HCT116 (cell line): Measurements from ENCODE around the gene NUDT16L1.

Source experiments
- EGR1 ChIP-seq: IDR thresholded peaks from 2 replicates; pipeline ENCODE4 v1.6.1; 2012; ENCODE audit warnings: low read depth
- EZH2 ChIP-seq: fragments of 200-600 bp; sonication (generic); IDR thresholded peaks from 2 replicates; pipeline ENCODE4 v1.6.1; 2017; ENCODE audit warnings: antibody characterized with exemption, mixed run types
- EZH2phosphoT487 ChIP-seq: fragments of 200-600 bp; IDR thresholded peaks from 2 replicates; pipeline ENCODE4 v1.6.1; 2018; ENCODE audit warnings: antibody characterized with exemption, borderline replicate concordance
- POLR2A ChIP-seq: IDR thresholded peaks from 2 replicates; pipeline ENCODE4 v1.7.0; 2011; ENCODE audit warnings: borderline replicate concordance; ENCODE audit not compliant: insufficient read depth, insufficient read length; ENCODE audit errors: extremely low read depth
- POLR2AphosphoS5 ChIP-seq: IDR thresholded peaks from 2 replicates; pipeline ENCODE4 v1.6.1; 2011; ENCODE audit warnings: mild to moderate bottlenecking, low read depth, low read length, moderate library complexity
- TCF7L2 ChIP-seq: IDR thresholded peaks from 2 replicates; pipeline ENCODE4 v1.7.0; 2011; ENCODE audit warnings: borderline replicate concordance, inconsistent platforms; ENCODE audit not compliant: insufficient read depth, insufficient read length; ENCODE audit errors: extremely low read depth
- YY1 ChIP-seq: IDR thresholded peaks from 2 replicates; pipeline ENCODE4 v1.6.1; 2011; ENCODE audit warnings: low read length, low read depth, moderate library complexity, mild to moderate bottlenecking; ENCODE audit not compliant: insufficient replicate concordance; ENCODE audit errors: extremely low read depth
- ZBTB33 ChIP-seq: IDR thresholded peaks from 2 replicates; pipeline ENCODE4 v1.6.1; 2011; ENCODE audit warnings: mild to moderate bottlenecking, low read length, moderate library complexity; ENCODE audit not compliant: insufficient replicate concordance; ENCODE audit errors: extremely low read depth
- ZNF274 ChIP-seq: fragments of 200-500 bp; sonication (Bioruptor generic); IDR thresholded peaks from 2 replicates; pipeline ENCODE4 v1.6.1; 2014; ENCODE audit warnings: mild to moderate bottlenecking, low read depth, low read length, inconsistent platforms
- TF ChIP-seq, protein P1 (sequence below), 3 experiments: fragments of 200-600 bp in 1 of 3; sonication (generic) in 1 of 3; IDR thresholded peaks in 2 of 3; conservative IDR thresholded peaks in 1 of 3; 2 replicates each; pipeline ENCODE4 v1.5.1; 2012 to 2017; ENCODE audit warnings: low read depth in 2 of 3, low read length in 2 of 3, antibody characterized with exemption in 1 of 3, borderline replicate concordance in 1 of 3, control low read depth in 1 of 3, mild to moderate bottlenecking in 1 of 3, mixed read lengths in 1 of 3, mixed run types in 1 of 3, moderate library complexity in 1 of 3; ENCODE audit not compliant: insufficient read depth in 1 of 3
- TF ChIP-seq, protein P2 (sequence below): IDR thresholded peaks from 2 replicates; pipeline ENCODE4 v1.6.1; 2012
- TF ChIP-seq, protein P3 (sequence below): IDR thresholded peaks from 2 replicates; pipeline ENCODE4 v1.6.1; 2012; ENCODE audit warnings: low read depth

DNA sequence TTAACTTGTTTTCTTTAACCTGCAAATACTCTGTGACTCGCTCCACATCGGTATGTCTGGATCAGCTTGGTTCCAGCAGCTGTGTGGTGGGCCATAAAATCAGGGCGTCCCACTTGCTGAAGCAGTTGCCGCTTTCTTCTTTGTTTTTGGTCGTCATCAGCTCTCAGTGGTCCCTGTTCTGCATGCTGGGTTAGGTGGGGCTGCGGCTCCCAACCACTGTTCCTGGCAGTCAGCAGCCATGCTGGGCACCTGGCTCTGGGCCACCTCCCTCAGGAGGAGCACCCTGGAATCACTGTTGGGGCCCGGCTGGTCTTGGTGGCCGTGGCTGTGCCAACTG, 45.8 kb upstream of the NUDT16L1 start:
- TF ChIP-seq POLR2A (no peak), TCF7L2 (no peak), POLR2AphosphoS5 (no peak), EZH2 (no peak), EZH2phosphoT487 (no peak), ZBTB33 (no peak), YY1 (no peak), EGR1 (no peak), ZNF274 (no peak)
- TF ChIP-seq, protein P1, sequence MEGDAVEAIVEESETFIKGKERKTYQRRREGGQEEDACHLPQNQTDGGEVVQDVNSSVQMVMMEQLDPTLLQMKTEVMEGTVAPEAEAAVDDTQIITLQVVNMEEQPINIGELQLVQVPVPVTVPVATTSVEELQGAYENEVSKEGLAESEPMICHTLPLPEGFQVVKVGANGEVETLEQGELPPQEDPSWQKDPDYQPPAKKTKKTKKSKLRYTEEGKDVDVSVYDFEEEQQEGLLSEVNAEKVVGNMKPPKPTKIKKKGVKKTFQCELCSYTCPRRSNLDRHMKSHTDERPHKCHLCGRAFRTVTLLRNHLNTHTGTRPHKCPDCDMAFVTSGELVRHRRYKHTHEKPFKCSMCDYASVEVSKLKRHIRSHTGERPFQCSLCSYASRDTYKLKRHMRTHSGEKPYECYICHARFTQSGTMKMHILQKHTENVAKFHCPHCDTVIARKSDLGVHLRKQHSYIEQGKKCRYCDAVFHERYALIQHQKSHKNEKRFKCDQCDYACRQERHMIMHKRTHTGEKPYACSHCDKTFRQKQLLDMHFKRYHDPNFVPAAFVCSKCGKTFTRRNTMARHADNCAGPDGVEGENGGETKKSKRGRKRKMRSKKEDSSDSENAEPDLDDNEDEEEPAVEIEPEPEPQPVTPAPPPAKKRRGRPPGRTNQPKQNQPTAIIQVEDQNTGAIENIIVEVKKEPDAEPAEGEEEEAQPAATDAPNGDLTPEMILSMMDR (IDR thresholded peaks at IDR 0.05 in 2 of 3, conservative IDR thresholded peaks at IDR 0.05 in 1 of 3; ENCODE audit: borderline replicate concordance in 1 of 3, insufficient read depth in 1 of 3, low read depth in 2 of 3, low read length in 2 of 3): no peak
- TF ChIP-seq, protein P2, sequence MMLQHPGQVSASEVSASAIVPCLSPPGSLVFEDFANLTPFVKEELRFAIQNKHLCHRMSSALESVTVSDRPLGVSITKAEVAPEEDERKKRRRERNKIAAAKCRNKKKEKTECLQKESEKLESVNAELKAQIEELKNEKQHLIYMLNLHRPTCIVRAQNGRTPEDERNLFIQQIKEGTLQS: no peak
- TF ChIP-seq, protein P3, sequence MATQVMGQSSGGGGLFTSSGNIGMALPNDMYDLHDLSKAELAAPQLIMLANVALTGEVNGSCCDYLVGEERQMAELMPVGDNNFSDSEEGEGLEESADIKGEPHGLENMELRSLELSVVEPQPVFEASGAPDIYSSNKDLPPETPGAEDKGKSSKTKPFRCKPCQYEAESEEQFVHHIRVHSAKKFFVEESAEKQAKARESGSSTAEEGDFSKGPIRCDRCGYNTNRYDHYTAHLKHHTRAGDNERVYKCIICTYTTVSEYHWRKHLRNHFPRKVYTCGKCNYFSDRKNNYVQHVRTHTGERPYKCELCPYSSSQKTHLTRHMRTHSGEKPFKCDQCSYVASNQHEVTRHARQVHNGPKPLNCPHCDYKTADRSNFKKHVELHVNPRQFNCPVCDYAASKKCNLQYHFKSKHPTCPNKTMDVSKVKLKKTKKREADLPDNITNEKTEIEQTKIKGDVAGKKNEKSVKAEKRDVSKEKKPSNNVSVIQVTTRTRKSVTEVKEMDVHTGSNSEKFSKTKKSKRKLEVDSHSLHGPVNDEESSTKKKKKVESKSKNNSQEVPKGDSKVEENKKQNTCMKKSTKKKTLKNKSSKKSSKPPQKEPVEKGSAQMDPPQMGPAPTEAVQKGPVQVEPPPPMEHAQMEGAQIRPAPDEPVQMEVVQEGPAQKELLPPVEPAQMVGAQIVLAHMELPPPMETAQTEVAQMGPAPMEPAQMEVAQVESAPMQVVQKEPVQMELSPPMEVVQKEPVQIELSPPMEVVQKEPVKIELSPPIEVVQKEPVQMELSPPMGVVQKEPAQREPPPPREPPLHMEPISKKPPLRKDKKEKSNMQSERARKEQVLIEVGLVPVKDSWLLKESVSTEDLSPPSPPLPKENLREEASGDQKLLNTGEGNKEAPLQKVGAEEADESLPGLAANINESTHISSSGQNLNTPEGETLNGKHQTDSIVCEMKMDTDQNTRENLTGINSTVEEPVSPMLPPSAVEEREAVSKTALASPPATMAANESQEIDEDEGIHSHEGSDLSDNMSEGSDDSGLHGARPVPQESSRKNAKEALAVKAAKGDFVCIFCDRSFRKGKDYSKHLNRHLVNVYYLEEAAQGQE: no peak
